Measurements from ENCODE around the gene CSK.

Gene CSK

DNA sequence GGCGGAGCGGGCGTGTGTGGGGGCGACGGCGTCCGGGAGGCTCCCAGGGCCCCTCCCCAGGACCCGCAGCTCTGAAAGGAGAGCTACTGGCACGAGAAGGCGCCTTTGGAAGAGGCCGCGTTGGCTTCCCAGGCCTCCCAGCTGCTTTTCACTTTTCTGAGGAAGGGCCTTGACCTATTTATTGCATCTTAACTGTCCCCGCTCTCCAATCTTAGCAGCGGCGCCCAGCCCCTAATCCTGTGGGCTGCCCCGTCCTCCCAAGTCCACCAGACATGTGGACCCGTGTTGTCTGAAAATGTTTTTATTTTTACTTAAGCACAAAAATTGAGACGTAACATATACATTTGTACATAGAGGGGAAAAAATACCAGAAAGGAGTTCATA is 61.6 kb downstream of the CSK start:
- no peak for DNase-seq (ENCODE audit: low spot score)

GRCh38 chr15:74843891-74844299 is 62.0 kb downstream of the CSK start:
- DNase-seq (ENCODE audit: low spot score): no peak

DNA sequence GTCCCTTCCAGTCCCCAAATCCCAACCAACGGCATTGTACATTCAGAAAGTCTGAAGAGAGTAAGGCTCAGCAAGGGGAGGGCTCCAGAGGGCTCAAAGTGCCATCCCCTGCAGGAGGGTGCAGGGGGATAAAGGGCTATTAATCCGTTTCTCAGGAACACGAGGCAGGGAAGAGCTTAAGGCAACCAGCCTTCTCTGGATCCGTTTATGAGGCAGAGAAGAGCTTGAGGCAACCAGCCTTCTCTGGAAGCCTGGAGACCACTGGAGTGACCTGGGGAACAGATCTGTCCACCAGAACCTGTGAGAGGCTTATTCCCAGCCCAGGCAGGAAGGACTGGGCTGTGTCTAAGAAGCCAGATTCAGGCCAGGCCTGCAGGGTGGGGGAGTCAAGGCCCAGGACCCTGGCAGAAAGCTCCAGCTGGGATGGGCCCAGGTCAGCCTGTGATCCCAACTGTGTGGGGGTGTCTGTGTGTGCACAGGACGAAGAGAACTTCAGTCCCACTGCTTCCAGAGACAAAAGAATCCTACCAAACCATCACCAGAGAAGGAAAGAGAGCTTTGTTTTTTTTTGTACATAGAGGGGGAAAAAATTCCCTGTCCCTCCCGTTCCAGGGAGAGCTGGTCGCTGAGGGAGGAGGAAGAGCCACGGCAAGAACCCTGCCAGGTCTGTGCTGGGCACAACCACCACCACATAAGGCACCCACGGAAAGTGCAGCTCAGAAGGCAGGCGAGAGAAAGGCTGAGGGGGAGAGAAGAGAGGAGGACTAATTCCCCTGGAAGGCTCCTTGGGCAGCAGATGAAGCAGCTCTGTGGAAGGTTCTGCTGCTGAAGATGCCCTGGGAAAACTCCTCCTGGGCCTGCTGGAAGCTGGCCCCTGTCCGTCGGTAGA is 62.7 kb downstream of the CSK start:
- DNase-seq (ENCODE audit: low spot score): no peak

DNA sequence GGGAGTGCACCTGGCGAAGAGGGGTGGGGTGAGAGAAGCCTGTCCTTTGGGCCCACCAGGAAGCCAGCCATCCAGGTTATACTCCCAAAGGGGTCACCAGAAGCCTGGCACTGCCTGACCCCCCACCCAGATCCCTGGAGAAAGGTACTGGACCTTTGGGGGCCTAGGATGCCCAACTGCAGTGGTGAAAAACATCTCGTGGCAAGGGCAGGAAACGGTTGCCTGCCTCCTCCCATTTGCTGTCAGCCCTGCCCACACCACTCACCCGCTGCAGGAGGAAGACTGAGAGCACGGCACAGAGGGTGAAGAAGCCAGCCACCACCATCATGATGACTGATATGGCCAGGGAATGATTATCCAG is 63.3 kb downstream of the CSK start:
- DNase-seq (ENCODE audit: low spot score): no peak

- DNase-seq (ENCODE audit: low spot score): no peak
Measured at GRCh38 chr15:74845581-74845980, 63.7 kb downstream of the CSK start.

GRCh38 chr15:74847432-74847831 is 65.6 kb downstream of the CSK start:
- DNase-seq (ENCODE audit: low spot score): no peak

- no peak for DNase-seq (ENCODE audit: low spot score)
Measured at GRCh38 chr15:74850393-74850792, 68.5 kb downstream of the CSK start.

DNA sequence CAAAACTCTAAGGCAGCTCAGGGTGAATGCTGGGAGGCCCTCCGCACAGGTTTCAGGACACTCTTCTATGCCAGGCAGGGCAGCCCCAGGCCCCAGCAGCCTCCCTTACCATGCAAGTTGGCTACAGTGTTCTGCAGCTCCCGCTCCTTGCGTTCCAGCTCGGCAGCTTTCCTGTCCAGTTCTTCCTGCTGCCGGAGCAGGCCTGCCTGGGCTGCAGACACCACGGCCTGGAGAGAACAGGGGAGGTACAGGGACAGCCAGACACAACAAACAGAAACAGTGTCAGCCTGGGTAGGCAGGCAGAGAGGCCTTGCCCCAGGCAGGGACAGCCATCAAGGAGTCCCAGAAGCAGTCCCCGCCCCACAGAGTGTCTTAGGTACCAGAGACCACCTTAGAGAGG is 70.1 kb downstream of the CSK start:
- no peak for DNase-seq (ENCODE audit: low spot score)
